NCI-H2227 (cell line): ENCODE data around the gene TKT.

ENCODE experiments used
- DNase-seq: peaks from one replicate; lab custom pipeline; 2025; ENCODE audit not compliant: unreplicated experiment; lab: John Stamatoyannopoulos, UW

The TKT gene

GRCh38 chr3:53226142-53226840, 29.5 kb downstream of the TKT start:
- DNase-seq, result no peak

- no peak for DNase-seq
Observed at GRCh38 chr3:53225651-53226050, 30.2 kb downstream of the TKT start.

GRCh38 chr3:53225181-53225580, 30.6 kb downstream of the TKT start:
- DNase-seq, result no peak

GRCh38 chr3:53224536-53224935, 31.3 kb downstream of the TKT start:
- DNase-seq, result no peak

- no peak for DNase-seq
Observed at GRCh38 chr3:53224026-53224425, 31.8 kb downstream of the TKT start.

GRCh38 chr3:53223541-53223966, 32.3 kb downstream of the TKT start:
- DNase-seq, result no peak

- no peak for DNase-seq
Observed at GRCh38 chr3:53223025-53223424, 32.8 kb downstream of the TKT start.

- DNase-seq, result no peak
Observed at GRCh38 chr3:53222183-53222901, 33.5 kb downstream of the TKT start.

GRCh38 chr3:53221827-53222182, 34.0 kb downstream of the TKT start:
- no peak for DNase-seq

- DNase-seq, result no peak
Observed at GRCh38 chr3:53221345-53221744, 34.5 kb downstream of the TKT start.

GRCh38 chr3:53219895-53220483, 35.8 kb downstream of the TKT start:
- DNase-seq, result peak; percentile 73

GRCh38 chr3:53218131-53218530, 37.7 kb downstream of the TKT start:
- no peak for DNase-seq

GRCh38 chr3:53217175-53217574, 38.6 kb downstream of the TKT start:
- DNase-seq, result no peak

- DNase-seq, result no peak
Observed at GRCh38 chr3:53216723-53217122, 39.1 kb downstream of the TKT start.

GRCh38 chr3:53215816-53216215, 40.0 kb downstream of the TKT start:
- DNase-seq, result no peak

GRCh38 chr3:53213276-53213675, 42.5 kb downstream of the TKT start:
- DNase-seq, result no peak

GRCh38 chr3:53211706-53212702, 43.8 kb downstream of the TKT start:
- no peak for DNase-seq

GRCh38 chr3:53202331-53203015, 53.3 kb downstream of the TKT start:
- DNase-seq, result peak; percentile 37

GRCh38 chr3:53200501-53201498, 55.0 kb downstream of the TKT start:
- DNase-seq, result no peak
